Mammary epithelial cell (primary cell): Measurements from ENCODE around the gene CACNA2D4.

Experiments used
- EZH2 ChIP-seq: IDR thresholded peaks from 2 replicates; pipeline ENCODE4 v1.6.1; 2012; ENCODE audit warnings: low read length, inconsistent platforms, borderline replicate concordance
- TF ChIP-seq, protein P1 (sequence below), 2 donors: IDR thresholded peaks in 1 of 2; conservative IDR thresholded peaks in 1 of 2; 2 replicates each; pipeline ENCODE4 v1.5.1; 2011 to 2012; ENCODE audit warnings: inconsistent platforms in 2 of 2, low read length in 2 of 2, mild to moderate bottlenecking in 2 of 2, control low read depth in 1 of 2, low read depth in 1 of 2; ENCODE audit not compliant: insufficient read depth in 1 of 2; ENCODE audit errors: extremely low read depth in 1 of 2

DNA sequence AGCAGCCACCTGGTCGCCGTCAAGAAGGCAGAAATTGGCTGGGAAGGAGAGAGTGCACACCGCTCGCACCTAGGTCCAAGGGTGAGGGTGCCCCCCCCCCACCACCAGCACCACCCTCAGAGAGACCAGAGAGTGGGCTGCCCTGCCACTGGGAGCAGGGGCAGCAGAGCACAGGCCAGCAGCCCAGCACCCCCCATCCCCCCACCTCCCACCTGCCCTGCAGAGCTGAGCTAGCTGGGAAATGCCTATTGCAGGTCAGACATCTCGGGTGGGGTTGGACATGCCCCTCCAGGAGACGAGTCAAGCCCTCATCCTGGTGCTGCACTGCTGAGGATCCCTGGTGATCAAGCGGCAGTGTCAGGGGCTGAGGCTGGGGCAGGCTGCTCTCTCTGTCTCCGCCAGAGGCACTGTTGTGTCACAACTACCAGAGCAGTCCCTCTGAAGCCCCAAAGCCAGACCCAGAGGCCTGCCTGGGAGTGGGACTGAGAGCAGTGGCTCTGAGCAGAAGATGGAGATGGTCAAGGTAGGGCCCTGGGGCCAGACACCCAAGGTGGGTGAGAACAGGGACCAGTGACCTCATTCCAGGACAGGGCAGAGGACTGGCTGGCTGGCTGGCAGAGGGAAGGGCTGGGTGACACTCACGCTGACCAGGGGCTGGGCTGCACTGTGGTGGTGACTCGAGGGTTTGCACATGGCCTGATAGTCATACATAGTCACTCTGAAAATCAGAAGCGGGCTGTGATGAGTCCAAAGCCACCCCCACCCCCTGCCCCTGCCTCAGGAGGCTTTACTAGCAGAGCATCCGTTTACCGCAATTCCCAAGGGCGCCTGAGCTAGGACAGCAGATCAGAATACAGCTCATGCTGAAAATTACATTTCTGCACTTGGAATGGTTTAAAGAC is 117.8 kb downstream of the CACNA2D4 start:
- TF ChIP-seq, protein P1, sequence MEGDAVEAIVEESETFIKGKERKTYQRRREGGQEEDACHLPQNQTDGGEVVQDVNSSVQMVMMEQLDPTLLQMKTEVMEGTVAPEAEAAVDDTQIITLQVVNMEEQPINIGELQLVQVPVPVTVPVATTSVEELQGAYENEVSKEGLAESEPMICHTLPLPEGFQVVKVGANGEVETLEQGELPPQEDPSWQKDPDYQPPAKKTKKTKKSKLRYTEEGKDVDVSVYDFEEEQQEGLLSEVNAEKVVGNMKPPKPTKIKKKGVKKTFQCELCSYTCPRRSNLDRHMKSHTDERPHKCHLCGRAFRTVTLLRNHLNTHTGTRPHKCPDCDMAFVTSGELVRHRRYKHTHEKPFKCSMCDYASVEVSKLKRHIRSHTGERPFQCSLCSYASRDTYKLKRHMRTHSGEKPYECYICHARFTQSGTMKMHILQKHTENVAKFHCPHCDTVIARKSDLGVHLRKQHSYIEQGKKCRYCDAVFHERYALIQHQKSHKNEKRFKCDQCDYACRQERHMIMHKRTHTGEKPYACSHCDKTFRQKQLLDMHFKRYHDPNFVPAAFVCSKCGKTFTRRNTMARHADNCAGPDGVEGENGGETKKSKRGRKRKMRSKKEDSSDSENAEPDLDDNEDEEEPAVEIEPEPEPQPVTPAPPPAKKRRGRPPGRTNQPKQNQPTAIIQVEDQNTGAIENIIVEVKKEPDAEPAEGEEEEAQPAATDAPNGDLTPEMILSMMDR (conservative IDR thresholded peaks at IDR 0.05 in 1 of 2, IDR thresholded peaks at IDR 0.05 in 1 of 2; ENCODE audit: extremely low read depth in 1 of 2, insufficient read depth in 1 of 2, low read depth in 1 of 2, low read length in 2 of 2) = no peak
- no peak for TF ChIP-seq EZH2
